H1 (cell line): ENCODE data around the gene PIP5K1B. TPM values are rescaled to one million over a fixed set of nuclear protein-coding genes. Genes with fewer than 3 reads are reported as not detected.

Experiments
- CTCF ChIA-PET: fragments of 300-600 bp; sonication (Branson Sonifier 250); formaldehyde crosslinking; loops from one replicate; lab custom pipeline; 2021; ENCODE audit not compliant: partially characterized antibody; lab: Charles Lee
- POLR2A ChIA-PET: fragments of 300-600 bp; sonication (Branson Sonifier 250); formaldehyde crosslinking; loops from one replicate; lab custom pipeline; 2021; ENCODE audit warnings: inconsistent platforms; ENCODE audit not compliant: partially characterized antibody; lab: Charles Lee
- DNase-seq, 2 experiments: peaks; one replicate each; pipeline versions ENCODE4 v3.0.0 to v3.0.0-alpha.2; 2010 to 2022; ENCODE audit warnings: low spot score in 2 of 2, low read depth in 1 of 2, mixed read lengths in 1 of 2
- FAIRE-seq: peaks from 2 replicates; lab custom pipeline; 2011; peaks lifted over from hg19 to GRCh38; lab: Jason Lieb, UNC
- H2AFZ ChIP-seq: 2 replicates; pipeline ENCODE4 v1.8.1; 2012; ENCODE audit warnings: low read length, inconsistent platforms
- H2AK5ac ChIP-seq: 2 replicates; pipeline ENCODE4 v1.6.1; 2013; ENCODE audit warnings: low read depth, low read length
- H2BK120ac ChIP-seq: replicated peaks from 2 replicates; pipeline ENCODE3; 2013; ENCODE audit warnings: low read depth, low read length, inconsistent platforms
- H2BK12ac ChIP-seq: 2 replicates; pipeline ENCODE4 v1.6.1; 2013; ENCODE audit warnings: low read depth, low read length
- H2BK15ac ChIP-seq: 2 replicates; pipeline ENCODE4 v1.6.1; 2013; ENCODE audit warnings: low read length
- H2BK20ac ChIP-seq: 2 replicates; pipeline ENCODE4 v1.6.1; 2013; ENCODE audit warnings: low read length
- H2BK5ac ChIP-seq: 2 replicates; pipeline ENCODE4 v1.6.1; 2013; ENCODE audit warnings: low read depth, low read length
- H3K14ac ChIP-seq: 2 replicates; pipeline ENCODE4 v1.6.1; 2013; ENCODE audit warnings: inconsistent platforms; ENCODE audit not compliant: insufficient read length
- H3K18ac ChIP-seq: 2 replicates; pipeline ENCODE4 v1.6.1; 2013; ENCODE audit warnings: low read length; ENCODE audit errors: extremely low read depth
- H3K23ac ChIP-seq: 2 replicates; pipeline ENCODE4 v1.6.1; 2013; ENCODE audit warnings: inconsistent platforms; ENCODE audit not compliant: insufficient read length
- H3K23me2 ChIP-seq: 2 replicates; pipeline ENCODE4 v1.6.1; 2013; ENCODE audit warnings: low read depth, low read length
- H3K27ac ChIP-seq: 2 replicates; pipeline ENCODE4 v1.6.1; 2011; ENCODE audit warnings: low read depth, low read length, inconsistent platforms
- H3K27me3 ChIP-seq, 4 experiments: replicated peaks in 1 of 4; 1 replicate in 1 of 4; 2 replicates in 3 of 4; pipeline versions ENCODE4 v1.6.1 to v1.8.1; 2011 to 2013; ENCODE audit warnings: low read length in 3 of 4, mild to moderate bottlenecking in 3 of 4, inconsistent platforms in 2 of 4, mixed read lengths in 2 of 4, moderate library complexity in 1 of 4; ENCODE audit not compliant: control insufficient read depth in 3 of 4, insufficient read depth in 3 of 4; ENCODE audit errors: extremely low read depth in 1 of 4
- H3K36me3 ChIP-seq, 4 experiments: 2 replicates each; pipeline versions ENCODE4 v1.6.1 to v1.8.1; 2011 to 2013; ENCODE audit warnings: mild to moderate bottlenecking in 4 of 4, low read length in 3 of 4, moderate library complexity in 2 of 4, control low read depth in 1 of 4, inconsistent platforms in 1 of 4; ENCODE audit not compliant: insufficient read depth in 4 of 4, control insufficient read depth in 2 of 4
- H3K4ac ChIP-seq: replicated peaks from 2 replicates; pipeline ENCODE3; 2013; ENCODE audit warnings: low read length, low read depth, mixed read lengths, inconsistent platforms; ENCODE audit not compliant: insufficient read length
- H3K4me1 ChIP-seq, 4 experiments: replicated peaks in 1 of 4; 1 replicate in 1 of 4; 2 replicates in 3 of 4; pipeline versions ENCODE4 v1.6.1 to v1.8.1; 2011 to 2013; ENCODE audit warnings: low read length in 3 of 4, inconsistent platforms in 2 of 4, mixed read lengths in 1 of 4; ENCODE audit not compliant: insufficient read depth in 4 of 4, control insufficient read depth in 3 of 4
- H3K4me2 ChIP-seq, 2 experiments: 2 replicates each; pipeline versions ENCODE4 v1.6.1 to v1.8.1; 2011 to 2013; ENCODE audit warnings: low read depth in 2 of 2, low read length in 2 of 2, control low read depth in 1 of 2, inconsistent platforms in 1 of 2, mild to moderate bottlenecking in 1 of 2; ENCODE audit not compliant: insufficient read depth in 1 of 2
- H3K4me3 ChIP-seq, 4 experiments: fragments of 200-600, 300-600 bp in 1 of 4; sonication (generic), shearing (Covaris generic), sonication (Bioruptor Twin) in 1 of 4; 2 replicates each; pipeline versions ENCODE4 v1.5.1 to v1.8.1; 2011 to 2016; ENCODE audit warnings: low read length in 4 of 4, low read depth in 3 of 4, control low read depth in 2 of 4, inconsistent platforms in 2 of 4, mild to moderate bottlenecking in 2 of 4, mixed read lengths in 1 of 4, moderate library complexity in 1 of 4; ENCODE audit not compliant: insufficient read depth in 2 of 4; ENCODE audit errors: extremely low read depth in 1 of 4
- H3K56ac ChIP-seq: replicated peaks from 2 replicates; pipeline ENCODE3; 2013; ENCODE audit warnings: low read depth, mild to moderate bottlenecking, mixed read lengths, low read length, inconsistent platforms; ENCODE audit not compliant: insufficient read length
- H3K79me1 ChIP-seq: 2 replicates; pipeline ENCODE4 v1.6.1; 2013; ENCODE audit warnings: low read depth, low read length, control low read depth
- H3K79me2 ChIP-seq, 2 experiments: 2 replicates each; pipeline versions ENCODE4 v1.6.1 to v1.8.1; 2012 to 2013; ENCODE audit warnings: low read length in 2 of 2, mild to moderate bottlenecking in 2 of 2, inconsistent platforms in 1 of 2; ENCODE audit not compliant: insufficient read depth in 2 of 2, control insufficient read depth in 1 of 2
- H3K9ac ChIP-seq, 4 experiments: replicated peaks in 1 of 4; 1 replicate in 1 of 4; 2 replicates in 3 of 4; pipeline versions ENCODE4 v1.6.1 to v1.8.1; 2011 to 2013; ENCODE audit warnings: low read depth in 3 of 4, low read length in 3 of 4, control low read depth in 2 of 4, mild to moderate bottlenecking in 2 of 4, moderate library complexity in 2 of 4, inconsistent platforms in 1 of 4; ENCODE audit errors: extremely low read depth in 1 of 4
- H3K9me3 ChIP-seq, 2 experiments: 2 replicates each; pipeline versions ENCODE4 v1.6.1 to v1.8.1; 2012 to 2013; ENCODE audit warnings: mild to moderate bottlenecking in 2 of 2, moderate library complexity in 2 of 2, control low read depth in 1 of 2, inconsistent platforms in 1 of 2, low read depth in 1 of 2, low read length in 1 of 2, mixed read lengths in 1 of 2; ENCODE audit not compliant: insufficient read depth in 2 of 2
- H4K20me1 ChIP-seq, 2 experiments: replicated peaks in 1 of 2; 2 replicates each; pipeline versions ENCODE3 to v1.8.1; 2011 to 2013; ENCODE audit warnings: inconsistent platforms in 2 of 2, low read length in 2 of 2, mild to moderate bottlenecking in 1 of 2; ENCODE audit not compliant: insufficient read depth in 2 of 2, control insufficient read depth in 1 of 2
- H4K5ac ChIP-seq: 2 replicates; pipeline ENCODE4 v1.6.1; 2013; ENCODE audit warnings: low read length, low read depth, mixed read lengths, inconsistent platforms; ENCODE audit not compliant: insufficient read length
- H4K8ac ChIP-seq: 2 replicates; pipeline ENCODE4 v1.8.0; 2013; ENCODE audit warnings: mild to moderate bottlenecking, moderate library complexity, low read length, inconsistent platforms; ENCODE audit not compliant: insufficient read depth; ENCODE audit errors: extremely low read depth
- H4K91ac ChIP-seq: replicated peaks from 2 replicates; pipeline ENCODE3; 2013; ENCODE audit warnings: low read length, mixed read lengths, inconsistent platforms; ENCODE audit not compliant: insufficient read length
- GTF2F1 ChIP-seq: IDR thresholded peaks from 2 replicates; pipeline ENCODE4 v1.6.1; 2012; ENCODE audit warnings: low read depth, low read length, improper control_type of control experiment, borderline replicate concordance
- HDAC2 ChIP-seq, 2 experiments: fragments of 300-600 bp in 1 of 2; sonication (generic) in 1 of 2; IDR thresholded peaks; 2 replicates each; pipeline ENCODE4 v1.6.1; 2011 to 2012; ENCODE audit warnings: low read depth in 2 of 2, low read length in 2 of 2, mild to moderate bottlenecking in 2 of 2, moderate library complexity in 2 of 2, borderline replicate concordance in 1 of 2, inconsistent platforms in 1 of 2
- POLR2AphosphoS5 ChIP-seq: IDR thresholded peaks from 2 replicates; pipeline ENCODE4 v1.6.1; 2011; ENCODE audit warnings: low read depth, low read length
- RAD21 ChIP-seq, 2 experiments: IDR thresholded peaks in 1 of 2; conservative IDR thresholded peaks in 1 of 2; 2 replicates each; pipeline ENCODE4 v1.6.1; 2011; ENCODE audit warnings: low read depth in 2 of 2, low read length in 2 of 2, improper control_type of control experiment in 1 of 2, inconsistent platforms in 1 of 2, mild to moderate bottlenecking in 1 of 2, moderate library complexity in 1 of 2
- RBBP5 ChIP-seq: IDR thresholded peaks from 2 replicates; pipeline ENCODE4 v1.7.1; 2012; ENCODE audit warnings: low read depth, mild to moderate bottlenecking, inconsistent platforms, low read length, moderate library complexity, borderline replicate concordance
- SAP30 ChIP-seq: fragments of 300-600 bp; sonication (generic); IDR thresholded peaks from 2 replicates; pipeline ENCODE4 v1.7.1; 2012; ENCODE audit warnings: low read length, moderate library complexity, mild to moderate bottlenecking, inconsistent platforms; ENCODE audit not compliant: insufficient read depth, insufficient replicate concordance
- WGBS, 2 experiments: shearing (Covaris generic) in 1 of 2; methylation state at CpG; one replicate each; pipeline versions ENCODE4 v1.1.6 to v1.1.7; 2013 to 2015; ENCODE audit warnings: low lambda C conversion rate in 2 of 2, mixed read lengths in 2 of 2, inconsistent platforms in 1 of 2, low coverage in 1 of 2, missing lambda C conversion rate in 1 of 2; ENCODE audit not compliant: insufficient replicate concordance in 2 of 2, insufficient coverage in 1 of 2, insufficient read length in 1 of 2; ENCODE audit errors: extremely low coverage in 1 of 2, missing lambda C conversion rate in 1 of 2; 5-methylcytosine and 5-hydroxymethylcytosine counted together
- polyA plus RNA-seq, 7 experiments: library from polyadenylated mRNA; depleted of rRNA in 3 of 7; stranded (reverse) in 5 of 7; unstranded in 2 of 7; fragments of >200 nt in 5 of 7; fragments of 200-250 nt in 2 of 7; gene quantifications; 1 replicate in 5 of 7; 2 replicates in 1 of 7; 4 replicates in 1 of 7; pipeline versions ENCODE4 v1.2.1 to v1.2.3, GENCODE V29; 2011 to 2013; ENCODE audit warnings: missing spikeins in 2 of 7, mixed read lengths in 2 of 7
- total RNA-seq: library from RNA; stranded (reverse); fragmentation: NEBNext Ultra II Directional; extraction: Animal tissue kit (Norgen Biotek cat#: 25700); gene quantifications from 2 replicates; pipeline ENCODE4 v1.2.1, GENCODE V29; 2021

PIP5K1B gene
- total and polyA plus RNA-seq, 2 of the 8 experiments (the other 6 are each of a cell fraction or from before 2014, with no cell fraction given) = 4.7 to 7.7 TPM

DNA sequence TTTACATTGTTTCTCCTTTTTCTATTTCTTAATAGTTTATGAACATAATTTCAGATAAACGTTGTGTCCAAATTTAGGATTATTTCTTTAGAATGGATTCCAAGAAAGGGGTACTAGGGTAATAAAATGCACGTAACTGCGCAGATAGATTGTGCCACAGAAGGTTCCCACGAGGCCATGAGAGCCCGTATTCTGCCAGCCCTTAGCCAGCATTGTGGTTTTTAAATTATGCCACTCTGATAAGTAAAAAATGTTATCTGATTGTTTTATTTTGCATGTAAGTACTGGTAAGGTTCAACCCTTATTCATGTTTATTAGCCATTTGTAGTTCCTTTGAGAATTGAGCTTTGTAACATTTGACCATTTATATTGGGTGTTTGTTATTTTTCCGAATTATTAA, 220.1 kb downstream of the PIP5K1B start:
- TF ChIP-seq SAP30 (no peak), HDAC2 (IDR thresholded peaks at IDR 0.05; ENCODE audit: borderline replicate concordance in 1 of 2, low read depth in 2 of 2, low read length in 2 of 2) (no peak), POLR2AphosphoS5 (no peak), RBBP5 (no peak), GTF2F1 (no peak), RAD21 (IDR thresholded peaks at IDR 0.05 in 1 of 2, conservative IDR thresholded peaks at IDR 0.05 in 1 of 2; ENCODE audit: low read depth in 2 of 2, low read length in 2 of 2) (no peak)
- Histone ChIP-seq H2AFZ (no peak overlapping the region), H3K27ac (no peak overlapping the region), H3K4ac (no peak overlapping the region), H2BK120ac (no peak overlapping the region), H3K14ac (no peak overlapping the region), H2BK15ac (no peak overlapping the region), H3K36me3 (no peaks in the 10 kb centered on the region), H2BK20ac (no peak overlapping the region), H3K79me2 (no peaks in the 10 kb centered on the region), H3K56ac (no peak overlapping the region), H2BK12ac (no peak overlapping the region), H3K9ac (no peak overlapping the region), H4K91ac (no peak overlapping the region), H4K5ac (no peak overlapping the region), H3K9me3 (no peaks in the 10 kb centered on the region), H3K4me1 (no peaks in the 10 kb centered on the region), H3K79me1 (no peaks in the 10 kb centered on the region), H3K4me3 (no peak overlapping the region), H2AK5ac (no peak overlapping the region), H3K4me2 (no peak overlapping the region), H3K23me2 (no peaks in the 10 kb centered on the region), H4K8ac (no peak overlapping the region), H3K27me3 (no peaks in the 10 kb centered on the region), H4K20me1 (no peaks in the 10 kb centered on the region), H3K18ac (no peak overlapping the region), H2BK5ac (no peak overlapping the region), H3K23ac (no peak overlapping the region)
- FAIRE-seq (no peak), DNase-seq (no peak)
- 71% methylated on average over 6 of the region's 6 CpGs; no CpG with 5 or more reads in 1 of the 2 experiments for WGBS, 2 experiments
- CTCF ChIA-PET = no interaction called here
- POLR2A ChIA-PET = no interaction called here
